ENCODE measurements around the gene EIF3F.

- TF ChIP-seq CHD2 (IDR thresholded peaks at IDR 0.05; ENCODE audit: low read length) (0 out of 2 replicates have a peak, but pooled peaks have one; percentile 21), POLR2AphosphoS5 (IDR thresholded peaks at IDR 0.05; ENCODE audit: low read depth, low read length) (no peak), USF2 (IDR thresholded peaks at IDR 0.05; ENCODE audit: low read length) (no peak), JUND (IDR thresholded peaks at IDR 0.05; ENCODE audit: low read length) (peak; percentile 45; the same call in 1 of the 2 replicates)
Measured at GRCh38 chr11:8016440-8016839, 29.3 kb downstream of the EIF3F start.

Measured in H1 (cell line).